ENCODE data around the gene PCNP. TPM values are rescaled to one million over a fixed set of nuclear protein-coding genes. Genes with fewer than 3 reads are reported as not detected.

Gene PCNP
- total and polyA plus RNA-seq, 2 donors (not counting 1 experiment from before 2014, with no cell fraction given) = 116 to 129 TPM

- no peak overlapping the region for H3K4me2 ChIP-seq (ENCODE audit: extremely low read depth, insufficient read depth, low read length)
- no peak overlapping the region for H3K4me3 ChIP-seq (replicated peaks in 1 of 4; ENCODE audit: control extremely low read depth in 1 of 4, insufficient read depth in 1 of 4, low read depth in 3 of 4, low read length in 4 of 4)
- no peaks in the 10 kb centered on the region for H3K9me3 ChIP-seq (ENCODE audit: control insufficient read depth, insufficient read depth, low read depth, low read length)
- no peak overlapping the region for H3K27ac ChIP-seq (ENCODE audit: insufficient read depth, low read length)
- H3K9ac ChIP-seq (ENCODE audit: insufficient read depth, low read length) = no peak overlapping the region
- no peaks in the 10 kb centered on the region for H4K20me1 ChIP-seq (ENCODE audit: control insufficient read depth, extremely low read depth, insufficient read depth, low read length)
- no peak for TF ChIP-seq EZH2 (IDR thresholded peaks at IDR 0.05; ENCODE audit: low read length, missing control alignments)
- TF ChIP-seq CTCF (conservative IDR thresholded peaks at IDR 0.05 in 1 of 2, IDR thresholded peaks at IDR 0.05 in 1 of 2; ENCODE audit: low read depth in 1 of 2, low read length in 2 of 2) = no peak
- H3K4me1 ChIP-seq (ENCODE audit: control insufficient read depth, extremely low read depth, insufficient read depth, low read length) = peaks cover 3% of the 10 kb centered on the region
- no peak for DNase-seq (ENCODE audit: low read depth in 2 of 2)
- no peak overlapping the region for H2AFZ ChIP-seq (ENCODE audit: low read length)
- H3K27me3 ChIP-seq (ENCODE audit: control insufficient read depth, insufficient read depth, low read length) = no peaks in the 10 kb centered on the region
- H3K79me2 ChIP-seq (ENCODE audit: control insufficient read depth, insufficient read depth, low read length) = no peaks in the 10 kb centered on the region
- no peaks in the 10 kb centered on the region for H3K36me3 ChIP-seq (ENCODE audit: control insufficient read depth, insufficient read depth, low read length)
Observed at GRCh38 chr3:101642441-101642840, 68.5 kb downstream of the PCNP start.

GRCh38 chr3:101643009-101643844 is 69.2 kb downstream of the PCNP start:
- Histone ChIP-seq H3K4me3 (replicated peaks in 1 of 4; ENCODE audit: control extremely low read depth in 1 of 4, insufficient read depth in 1 of 4, low read depth in 3 of 4, low read length in 4 of 4) (no peak overlapping the region), H3K27me3 (ENCODE audit: control insufficient read depth, insufficient read depth, low read length) (no peaks in the 10 kb centered on the region), H4K20me1 (ENCODE audit: control insufficient read depth, extremely low read depth, insufficient read depth, low read length) (no peaks in the 10 kb centered on the region), H3K79me2 (ENCODE audit: control insufficient read depth, insufficient read depth, low read length) (no peaks in the 10 kb centered on the region), H2AFZ (ENCODE audit: low read length) (no peak overlapping the region), H3K36me3 (ENCODE audit: control insufficient read depth, insufficient read depth, low read length) (no peaks in the 10 kb centered on the region), H3K27ac (ENCODE audit: insufficient read depth, low read length) (no peak overlapping the region), H3K4me1 (ENCODE audit: control insufficient read depth, extremely low read depth, insufficient read depth, low read length) (peaks cover 3% of the 10 kb centered on the region), H3K9ac (ENCODE audit: insufficient read depth, low read length) (no peak overlapping the region), H3K4me2 (ENCODE audit: extremely low read depth, insufficient read depth, low read length) (no peak overlapping the region), H3K9me3 (ENCODE audit: control insufficient read depth, insufficient read depth, low read depth, low read length) (no peaks in the 10 kb centered on the region)
- TF ChIP-seq EZH2 (IDR thresholded peaks at IDR 0.05; ENCODE audit: low read length, missing control alignments) (no peak), CTCF (conservative IDR thresholded peaks at IDR 0.05 in 1 of 2, IDR thresholded peaks at IDR 0.05 in 1 of 2; ENCODE audit: low read depth in 1 of 2, low read length in 2 of 2) (no peak)
- DNase-seq (ENCODE audit: low read depth in 2 of 2) = no peak

Other genes with a start within 250 kb of the PCNP start
- gene SENP7, start 61.0 kb upstream of the PCNP start, total RNA-seq = 14.4 and 16.5 TPM in 2 replicates
- 6.1 and 7.2 TPM in 2 replicates for gene SENP7, start 61.0 kb upstream of the PCNP start, polyA plus RNA-seq
- 23.8 and 32.1 TPM in 2 replicates for gene TRMT10C, start 12.3 kb upstream of the PCNP start, total RNA-seq
- gene TRMT10C, start 12.3 kb upstream of the PCNP start, polyA plus RNA-seq = 20.6 and 22.2 TPM in 2 replicates
- gene ZBTB11, start 103.0 kb downstream of the PCNP start, total RNA-seq = 21.8 and 26.6 TPM in 2 replicates
- 11.0 and 11.4 TPM in 2 replicates for gene ZBTB11, start 103.0 kb downstream of the PCNP start, polyA plus RNA-seq
- 1,821 and 4,072 TPM in 2 replicates for gene RPL24, start 112.5 kb downstream of the PCNP start, total RNA-seq
- gene RPL24, start 112.5 kb downstream of the PCNP start, polyA plus RNA-seq = 768 and 864 TPM in 2 replicates
- gene CEP97, start 150.4 kb downstream of the PCNP start, total RNA-seq = 10.1 and 10.8 TPM in 2 replicates
- 2.0 and 2.7 TPM in 2 replicates for gene CEP97, start 150.4 kb downstream of the PCNP start, polyA plus RNA-seq
- gene NXPE3, start 205.0 kb downstream of the PCNP start, total RNA-seq = 16.4 and 26.9 TPM in 2 replicates
- 27.9 and 32.5 TPM in 2 replicates for gene NXPE3, start 205.0 kb downstream of the PCNP start, polyA plus RNA-seq